Common myeloid progenitor, CD34-positive (primary cell): Measurements from ENCODE around the gene ASB13.

Source experiments
- CTCF ChIA-PET: fragments of 350-600 bp; sonication (Branson Sonifier 250); formaldehyde crosslinking; loops from one replicate; lab custom pipeline; 2021; ENCODE audit warnings: antibody characterized with exemption; lab: Charles Lee
- POLR2A ChIA-PET: fragments of 350-600 bp; sonication (Branson Sonifier 250); formaldehyde crosslinking; loops from one replicate; lab custom pipeline; 2021; ENCODE audit warnings: antibody characterized with exemption; lab: Charles Lee
- DNase-seq, 3 donors: peaks; one replicate each; pipeline versions ENCODE4 v3.0.0 to v3.0.0-alpha.2; 2013
- H3K27ac ChIP-seq, 2 experiments: 1 replicate in 1 of 2; 2 replicates in 1 of 2; pipeline ENCODE4 v1.7.0; 2013; ENCODE audit warnings: inconsistent platforms in 2 of 2, low read length in 2 of 2, mild to moderate bottlenecking in 2 of 2, low read depth in 1 of 2, moderate library complexity in 1 of 2; ENCODE audit not compliant: severe bottlenecking in 2 of 2, insufficient read depth in 1 of 2, poor library complexity in 1 of 2
- H3K27me3 ChIP-seq, 5 experiments: replicated peaks in 2 of 5; 1 replicate in 3 of 5; 2 replicates in 2 of 5; pipeline versions ENCODE4 v1.6.1 to v1.7.0; 2013; ENCODE audit warnings: low read length in 4 of 5, mild to moderate bottlenecking in 2 of 5, moderate library complexity in 2 of 5, inconsistent platforms in 1 of 5; ENCODE audit not compliant: insufficient read depth in 5 of 5, control insufficient read depth in 4 of 5
- H3K36me3 ChIP-seq, 4 experiments: 1 replicate in 2 of 4; 2 replicates in 2 of 4; pipeline versions ENCODE4 v1.6.1 to v1.7.0; 2013; ENCODE audit warnings: low read length in 3 of 4, control low read depth in 1 of 4, mild to moderate bottlenecking in 1 of 4; ENCODE audit not compliant: control insufficient read depth in 4 of 4, insufficient read depth in 4 of 4
- H3K4me1 ChIP-seq, 4 experiments: 1 replicate in 3 of 4; 2 replicates in 1 of 4; pipeline versions ENCODE4 v1.6.1 to v1.7.1; 2013; ENCODE audit warnings: low read length in 3 of 4, mild to moderate bottlenecking in 3 of 4, control low read depth in 1 of 4, inconsistent platforms in 1 of 4, moderate library complexity in 1 of 4; ENCODE audit not compliant: control insufficient read depth in 4 of 4, insufficient read depth in 4 of 4; ENCODE audit errors: control extremely low read depth in 1 of 4
- H3K4me3 ChIP-seq, 7 experiments: 1 replicate in 4 of 7; 2 replicates in 3 of 7; pipeline versions ENCODE4 v1.5.1 to v1.7.0; 2013; ENCODE audit warnings: mild to moderate bottlenecking in 7 of 7, low read length in 6 of 7, moderate library complexity in 6 of 7, inconsistent platforms in 2 of 7, low read depth in 2 of 7, control low read depth in 1 of 7; ENCODE audit not compliant: insufficient read depth in 4 of 7, control insufficient read depth in 1 of 7; ENCODE audit errors: extremely low read depth in 1 of 7
- H3K9me3 ChIP-seq, 5 experiments: 1 replicate in 4 of 5; 2 replicates in 1 of 5; pipeline versions ENCODE4 v1.6.1 to v1.7.1; 2013; ENCODE audit warnings: low read length in 4 of 5, mild to moderate bottlenecking in 2 of 5, inconsistent platforms in 1 of 5, low read depth in 1 of 5, moderate library complexity in 1 of 5; ENCODE audit not compliant: control insufficient read depth in 4 of 5, insufficient read depth in 2 of 5; ENCODE audit errors: control extremely low read depth in 1 of 5
- WGBS: methylation state at CpG from one replicate; pipeline ENCODE4 v1.1.5; 2013; ENCODE audit not compliant: insufficient coverage; 5-methylcytosine and 5-hydroxymethylcytosine counted together

ASB13 gene

DNA sequence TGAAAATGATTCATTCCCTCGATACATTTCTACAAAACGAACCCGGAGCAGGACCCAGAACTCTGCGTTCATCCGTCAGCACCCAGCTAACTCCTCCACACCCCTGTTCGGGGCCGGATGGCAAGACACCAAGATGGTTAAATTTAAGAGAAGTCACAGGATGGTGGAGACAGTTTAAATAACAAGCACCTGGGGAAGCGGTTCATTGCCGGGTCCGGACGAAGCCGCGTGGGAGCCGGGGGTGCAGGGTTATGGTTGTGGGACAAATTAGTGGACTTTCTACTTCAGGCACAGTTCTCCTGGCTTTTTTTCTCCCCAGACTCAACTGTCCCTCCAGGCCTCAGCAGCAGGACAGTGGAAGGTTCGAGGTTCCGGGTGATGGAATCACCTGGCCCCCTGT is 45.4 kb downstream of the ASB13 start:
- Histone ChIP-seq H3K36me3 (no peaks in the 10 kb centered on the region), H3K4me3 (no peak overlapping the region), H3K9me3 (no peaks in the 10 kb centered on the region), H3K4me1 (peaks cover 0 to 4% (median 0%) of the 10 kb centered on the region in 4 experiments), H3K27ac (no peak overlapping the region), H3K27me3 (no peaks in the 10 kb centered on the region)
- ChIA-PET CTCF (interaction anchor here (1.2 to 11.1 kb wide), 3 partner anchors 9 to 185 kb away, joined by 3 to 185 read pairs (median 4); no protein-coding TSS in a partner anchor), POLR2A (no interaction called here)
- DNase-seq: no peak
- 99% methylated on average over 12 of the region's 16 CpGs for WGBS

DNA sequence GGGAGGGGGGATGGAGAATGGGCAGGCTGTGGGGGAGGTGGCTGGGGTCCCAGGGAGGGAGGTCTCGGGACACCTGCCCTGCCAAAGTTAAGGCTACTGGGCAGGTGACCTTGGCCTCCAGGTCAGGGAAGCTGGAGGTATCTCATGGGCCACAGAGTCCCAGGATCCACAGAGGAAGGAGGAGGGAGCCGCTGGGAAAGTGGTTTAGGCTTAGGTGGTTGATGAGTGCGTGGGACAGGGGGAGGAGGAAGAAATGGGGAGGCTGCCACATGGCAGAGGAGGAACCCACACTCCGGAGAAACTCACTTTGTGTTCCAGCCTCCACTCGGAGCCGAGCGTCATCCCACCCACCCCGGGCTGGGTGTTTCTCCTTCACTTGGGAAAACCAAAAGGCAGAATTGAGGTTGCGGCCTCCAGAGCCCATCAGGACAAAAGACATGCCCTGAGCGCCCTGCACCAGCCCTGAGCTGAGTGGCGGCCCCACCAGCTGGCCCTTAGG is 46.1 kb downstream of the ASB13 start:
- 100% methylated on average over 8 of the region's 11 CpGs for WGBS
- Histone ChIP-seq H3K27ac (no peak overlapping the region), H3K4me3 (no peak overlapping the region), H3K9me3 (no peaks in the 10 kb centered on the region), H3K27me3 (no peaks in the 10 kb centered on the region), H3K4me1 (peaks cover 0 to 4% (median 0%) of the 10 kb centered on the region in 4 experiments), H3K36me3 (no peaks in the 10 kb centered on the region)
- no peak for DNase-seq
- ChIA-PET POLR2A (no interaction called here), CTCF (interaction anchor here (1.1 to 11.1 kb wide), 3 partner anchors 177 to 772 kb away, joined by 3 to 185 read pairs (median 4); no protein-coding TSS in a partner anchor)

DNA sequence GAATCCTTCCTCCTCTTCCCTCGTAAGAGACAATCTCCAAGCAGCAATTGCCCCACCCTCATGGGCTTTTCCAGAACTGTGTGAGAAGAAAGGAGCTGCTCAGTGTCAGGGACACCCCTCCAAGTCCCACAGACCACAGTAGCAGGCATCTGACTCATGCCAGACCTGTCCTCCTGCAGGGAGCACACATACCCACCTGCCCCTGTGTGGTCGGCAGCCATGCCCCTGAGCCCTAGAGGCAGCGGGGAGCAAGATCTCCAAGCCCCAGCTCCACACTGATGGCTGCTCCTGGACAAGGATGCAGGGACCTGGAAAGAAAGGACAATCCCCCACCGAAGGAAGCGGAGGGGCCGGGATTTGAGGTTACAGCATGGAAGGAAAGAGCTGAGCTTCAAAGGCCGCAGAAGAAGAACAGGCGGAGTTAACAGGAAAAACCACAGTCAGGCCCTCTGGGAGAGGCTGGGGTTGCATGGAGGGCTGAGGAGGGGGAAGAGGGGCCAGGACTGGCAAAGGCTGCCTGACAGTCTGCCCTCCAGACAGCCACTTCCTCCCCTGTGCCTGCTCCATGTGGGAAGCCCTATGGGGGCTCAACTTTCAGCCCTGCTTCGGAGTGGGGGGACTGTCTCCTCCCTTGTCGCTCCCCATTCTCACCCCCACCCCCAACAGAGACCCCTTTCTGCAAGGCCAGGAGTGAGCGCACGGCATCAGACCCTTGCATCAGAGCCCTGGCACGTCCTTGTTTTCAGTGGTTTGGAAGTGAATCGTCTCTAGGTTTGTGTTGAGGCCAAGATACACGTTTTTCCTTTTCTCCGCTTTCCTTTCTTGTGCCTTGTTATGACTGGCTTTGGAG is 46.8 kb downstream of the ASB13 start:
- H3K36me3 ChIP-seq: no peaks in the 10 kb centered on the region
- H3K9me3 ChIP-seq: no peaks in the 10 kb centered on the region
- CTCF ChIA-PET: interaction anchor here (1.1 to 11.1 kb wide), 4 partner anchors 10 to 771 kb away, joined by 3 to 185 read pairs (median 5); no protein-coding TSS in a partner anchor
- H3K27me3 ChIP-seq: no peaks in the 10 kb centered on the region
- WGBS: 79% methylated on average over 10 of the region's 16 CpGs
- POLR2A ChIA-PET: no interaction called here
- H3K27ac ChIP-seq: no peak overlapping the region
- no peak overlapping the region for H3K4me3 ChIP-seq
- H3K4me1 ChIP-seq: peaks cover 0 to 4% (median 0%) of the 10 kb centered on the region in 4 experiments
- DNase-seq: peak in 1 of 3 donors; percentile 34

DNA sequence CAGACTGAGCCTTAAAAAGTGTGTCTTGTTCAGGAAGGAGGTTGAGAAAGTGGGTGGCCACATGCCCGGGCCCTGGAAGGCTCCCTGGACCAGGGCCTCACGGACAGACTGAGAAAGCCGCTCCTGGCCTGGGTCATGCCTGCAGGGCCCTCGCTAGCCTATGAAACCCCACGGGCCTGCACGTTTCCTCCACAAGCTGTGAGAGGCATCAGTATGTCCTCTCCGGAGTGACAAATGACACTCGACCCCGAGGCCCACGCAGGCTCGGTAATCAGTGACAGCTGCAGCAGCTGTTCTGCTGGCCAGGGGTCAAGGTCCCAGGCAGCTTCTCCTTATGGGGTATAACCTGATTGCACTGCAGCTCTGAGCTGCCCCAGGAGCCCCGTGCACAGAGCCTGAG is 47.6 kb downstream of the ASB13 start:
- ChIA-PET POLR2A (no interaction called here), CTCF (interaction anchor here (1.1 to 11.1 kb wide), 3 partner anchors 11 to 770 kb away, joined by 3 to 185 read pairs (median 6); no protein-coding TSS in a partner anchor)
- WGBS: 91% methylated on average over 12 of the region's 12 CpGs
- H3K4me1 ChIP-seq: peaks cover 0 to 4% (median 0%) of the 10 kb centered on the region in 4 experiments
- no peaks in the 10 kb centered on the region for H3K9me3 ChIP-seq
- H3K4me3 ChIP-seq: no peak overlapping the region
- H3K36me3 ChIP-seq: no peaks in the 10 kb centered on the region
- H3K27ac ChIP-seq: no peak overlapping the region
- H3K27me3 ChIP-seq: no peaks in the 10 kb centered on the region
- DNase-seq: no peak

DNA sequence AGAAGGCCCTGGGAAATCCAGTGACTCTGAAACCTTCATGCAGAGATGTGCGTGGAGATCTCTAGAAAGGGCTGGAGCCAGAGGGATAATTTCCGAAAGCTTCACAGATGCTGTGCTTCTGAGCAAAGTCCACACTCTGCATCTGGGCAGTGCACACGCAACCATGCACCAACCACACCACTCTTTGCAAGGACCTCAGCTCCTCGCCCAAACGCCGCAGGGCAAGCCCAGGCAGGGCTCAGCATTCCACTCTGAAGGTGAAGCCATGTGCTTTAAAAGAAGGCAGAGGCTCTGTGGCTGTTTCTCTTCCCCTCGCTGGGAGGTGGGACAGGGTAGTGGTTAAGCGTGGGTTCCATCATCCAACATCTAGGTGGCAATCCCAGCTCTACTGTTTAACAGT is 48.4 kb downstream of the ASB13 start:
- Histone ChIP-seq H3K9me3 (no peaks in the 10 kb centered on the region), H3K4me3 (no peak overlapping the region), H3K27me3 (no peaks in the 10 kb centered on the region), H3K4me1 (peaks cover 0 to 2% (median 0%) of the 10 kb centered on the region in 4 experiments), H3K36me3 (no peaks in the 10 kb centered on the region), H3K27ac (no peak overlapping the region)
- WGBS: 94% methylated on average over 6 of the region's 8 CpGs
- no peak for DNase-seq
- ChIA-PET CTCF (interaction anchor here (1.3 to 11.1 kb wide), 2 partner anchors 13 to 175 kb away, joined by 4 to 185 read pairs; no protein-coding TSS in a partner anchor), POLR2A (no interaction called here)

DNA sequence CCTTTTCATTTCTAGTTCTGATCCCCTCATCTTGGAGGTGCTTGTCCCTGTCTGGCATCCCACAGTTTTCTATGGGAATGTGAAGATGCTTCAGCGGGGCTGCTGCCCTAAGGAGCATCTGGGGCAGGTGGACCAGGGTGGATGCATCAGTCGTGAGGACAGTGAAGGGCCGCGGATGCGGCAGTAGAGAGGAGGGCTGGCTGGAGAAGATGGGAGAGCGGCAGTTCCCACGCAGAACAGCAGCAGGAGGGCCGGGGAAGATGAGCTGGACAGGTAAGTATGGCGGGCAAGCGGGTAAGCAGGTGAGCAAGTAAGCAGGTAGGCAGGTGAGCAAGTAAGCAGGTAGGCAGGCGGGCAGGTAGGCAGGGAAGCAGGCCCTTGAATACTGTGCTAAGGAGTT is 48.9 kb downstream of the ASB13 start:
- Histone ChIP-seq H3K4me3 (no peak overlapping the region), H3K27me3 (no peaks in the 10 kb centered on the region), H3K9me3 (no peaks in the 10 kb centered on the region), H3K4me1 (no peaks in the 10 kb centered on the region), H3K36me3 (no peaks in the 10 kb centered on the region), H3K27ac (no peak overlapping the region)
- ChIA-PET CTCF (interaction anchor here (1.3 to 11.1 kb wide), 2 partner anchors 13 to 174 kb away, joined by 4 to 185 read pairs; no protein-coding TSS in a partner anchor), POLR2A (no interaction called here)
- no peak for DNase-seq
- WGBS: 96% methylated on average over 10 of the region's 11 CpGs

DNA sequence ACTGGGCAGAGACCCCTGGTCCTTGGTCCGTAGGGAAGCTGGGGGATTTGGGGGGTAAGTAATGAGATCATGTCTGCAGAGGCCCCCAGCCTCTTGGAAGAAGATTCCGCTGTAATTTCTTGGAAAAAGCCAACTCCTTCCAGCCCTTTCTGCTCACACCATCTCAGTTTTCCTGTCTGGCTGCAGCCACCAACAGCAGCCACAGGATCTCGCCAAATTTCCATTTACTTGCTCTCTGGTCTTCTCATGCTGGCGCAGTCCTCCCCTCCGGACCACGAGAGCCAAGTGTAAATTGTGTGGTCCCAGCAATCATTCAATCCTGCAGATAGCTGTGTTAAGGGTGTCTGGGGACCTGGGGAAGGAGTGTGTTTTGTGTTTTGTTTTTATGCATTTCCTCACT is 49.6 kb downstream of the ASB13 start:
- H3K27ac ChIP-seq: no peak overlapping the region
- ChIA-PET CTCF (interaction anchor here (1.3 to 11.1 kb wide), 2 partner anchors 14 to 174 kb away, joined by 4 to 185 read pairs; no protein-coding TSS in a partner anchor), POLR2A (no interaction called here)
- DNase-seq: no peak
- 100% methylated on average over 3 of the region's 6 CpGs for WGBS
- H3K4me3 ChIP-seq: no peak overlapping the region
- no peaks in the 10 kb centered on the region for H3K36me3 ChIP-seq
- no peaks in the 10 kb centered on the region for H3K27me3 ChIP-seq
- H3K4me1 ChIP-seq: no peaks in the 10 kb centered on the region
- no peaks in the 10 kb centered on the region for H3K9me3 ChIP-seq
